ENCODE data around the gene ERBIN. TPM values are rescaled to one million over a fixed set of nuclear protein-coding genes. Genes with fewer than 3 reads are reported as not detected.

The ERBIN gene
- total RNA-seq, 1 donor from 2014 or later = 38.0 TPM

DNA sequence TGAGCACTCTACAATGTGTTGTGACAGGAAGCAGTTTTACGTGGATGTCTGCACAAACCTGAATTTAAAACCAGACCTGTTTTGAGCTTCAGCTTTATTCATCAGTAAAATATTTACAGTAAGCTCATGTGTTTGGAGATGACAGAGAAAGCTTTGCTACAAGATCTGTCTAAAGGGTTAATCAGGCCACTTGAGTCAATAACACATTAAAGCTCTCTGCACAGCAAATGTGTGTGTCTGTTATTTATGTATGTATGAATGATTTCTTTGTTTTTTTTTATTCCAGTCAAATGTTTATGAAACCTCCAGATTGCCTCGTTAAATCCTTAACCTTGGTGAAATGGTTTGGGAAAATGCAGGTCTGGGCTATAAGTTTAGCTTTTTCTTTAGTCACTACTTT is 140.5 kb downstream of the ERBIN start:
- no peak for DNase-seq
- Histone ChIP-seq H3K27ac (replicated peaks) (no peak overlapping the region), H3K27me3 (ENCODE audit: low read depth) (no peaks in the 10 kb centered on the region), H3K9me3 (replicated peaks) (no peaks in the 10 kb centered on the region), H3K4me3 (no peak overlapping the region), H3K4me1 (no peaks in the 10 kb centered on the region), H3K36me3 (peaks cover 16% of the 10 kb centered on the region)
- intact Hi-C loops (cut with micrococcal nuclease) = no loop called here
- TF ChIP-seq, protein P1, sequence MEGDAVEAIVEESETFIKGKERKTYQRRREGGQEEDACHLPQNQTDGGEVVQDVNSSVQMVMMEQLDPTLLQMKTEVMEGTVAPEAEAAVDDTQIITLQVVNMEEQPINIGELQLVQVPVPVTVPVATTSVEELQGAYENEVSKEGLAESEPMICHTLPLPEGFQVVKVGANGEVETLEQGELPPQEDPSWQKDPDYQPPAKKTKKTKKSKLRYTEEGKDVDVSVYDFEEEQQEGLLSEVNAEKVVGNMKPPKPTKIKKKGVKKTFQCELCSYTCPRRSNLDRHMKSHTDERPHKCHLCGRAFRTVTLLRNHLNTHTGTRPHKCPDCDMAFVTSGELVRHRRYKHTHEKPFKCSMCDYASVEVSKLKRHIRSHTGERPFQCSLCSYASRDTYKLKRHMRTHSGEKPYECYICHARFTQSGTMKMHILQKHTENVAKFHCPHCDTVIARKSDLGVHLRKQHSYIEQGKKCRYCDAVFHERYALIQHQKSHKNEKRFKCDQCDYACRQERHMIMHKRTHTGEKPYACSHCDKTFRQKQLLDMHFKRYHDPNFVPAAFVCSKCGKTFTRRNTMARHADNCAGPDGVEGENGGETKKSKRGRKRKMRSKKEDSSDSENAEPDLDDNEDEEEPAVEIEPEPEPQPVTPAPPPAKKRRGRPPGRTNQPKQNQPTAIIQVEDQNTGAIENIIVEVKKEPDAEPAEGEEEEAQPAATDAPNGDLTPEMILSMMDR (IDR thresholded peaks at IDR 0.05; ENCODE audit: borderline replicate concordance) = no peak

DNA sequence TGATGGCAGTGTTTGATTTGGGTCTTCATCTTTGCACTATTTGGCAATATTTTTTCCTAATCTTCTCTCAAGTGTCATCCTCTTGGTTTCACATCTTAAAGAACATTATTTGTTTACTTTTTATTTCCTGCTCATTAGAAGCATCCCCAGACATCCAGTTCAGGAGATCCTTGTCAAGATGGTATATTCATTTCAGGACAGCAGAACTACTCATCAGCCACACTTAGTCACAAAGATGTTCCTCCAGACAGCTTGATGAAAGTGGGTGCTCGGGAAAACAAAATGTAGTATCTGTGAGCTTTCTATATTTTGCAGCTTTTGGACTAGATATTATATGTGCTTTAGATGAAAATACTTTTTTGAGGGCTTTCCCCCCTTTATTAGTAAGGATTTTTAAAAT is 145.7 kb downstream of the ERBIN start:
- peaks cover 23% of the 10 kb centered on the region for H3K36me3 ChIP-seq
- DNase-seq = no peak
- H3K4me1 ChIP-seq = no peaks in the 10 kb centered on the region
- intact Hi-C loops (cut with micrococcal nuclease) = no loop called here
- H3K27me3 ChIP-seq (ENCODE audit: low read depth) = no peaks in the 10 kb centered on the region
- H3K9me3 ChIP-seq (replicated peaks) = no peaks in the 10 kb centered on the region
- TF ChIP-seq, protein P1 (IDR thresholded peaks at IDR 0.05; ENCODE audit: borderline replicate concordance) = no peak
- H3K27ac ChIP-seq (replicated peaks) = no peak overlapping the region
- no peak overlapping the region for H3K4me3 ChIP-seq

DNA sequence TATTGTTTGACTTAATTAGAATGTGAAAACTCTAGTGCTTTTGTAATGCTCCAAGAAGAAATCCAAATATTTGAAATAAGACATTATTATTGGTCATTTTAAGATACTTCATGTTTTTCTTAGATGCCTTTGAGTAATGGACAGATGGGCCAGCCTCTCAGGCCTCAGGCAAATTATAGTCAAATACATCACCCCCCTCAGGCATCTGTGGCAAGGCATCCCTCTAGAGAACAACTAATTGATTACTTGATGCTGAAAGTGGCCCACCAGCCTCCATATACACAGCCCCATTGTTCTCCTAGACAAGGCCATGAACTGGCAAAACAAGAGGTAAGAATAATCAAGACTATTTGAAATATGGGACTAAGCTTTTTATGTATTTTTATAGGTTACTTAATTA is 148.5 kb downstream of the ERBIN start:
- H3K4me1 ChIP-seq = no peaks in the 10 kb centered on the region
- peaks cover 43% of the 10 kb centered on the region for H3K36me3 ChIP-seq
- no peaks in the 10 kb centered on the region for H3K27me3 ChIP-seq (ENCODE audit: low read depth)
- no peak overlapping the region for H3K4me3 ChIP-seq
- H3K27ac ChIP-seq (replicated peaks) = no peak overlapping the region
- DNase-seq = no peak
- TF ChIP-seq, protein P1 (IDR thresholded peaks at IDR 0.05; ENCODE audit: borderline replicate concordance) = no peak
- H3K9me3 ChIP-seq (replicated peaks) = no peaks in the 10 kb centered on the region
- intact Hi-C loops (cut with micrococcal nuclease) = no loop called here

DNA sequence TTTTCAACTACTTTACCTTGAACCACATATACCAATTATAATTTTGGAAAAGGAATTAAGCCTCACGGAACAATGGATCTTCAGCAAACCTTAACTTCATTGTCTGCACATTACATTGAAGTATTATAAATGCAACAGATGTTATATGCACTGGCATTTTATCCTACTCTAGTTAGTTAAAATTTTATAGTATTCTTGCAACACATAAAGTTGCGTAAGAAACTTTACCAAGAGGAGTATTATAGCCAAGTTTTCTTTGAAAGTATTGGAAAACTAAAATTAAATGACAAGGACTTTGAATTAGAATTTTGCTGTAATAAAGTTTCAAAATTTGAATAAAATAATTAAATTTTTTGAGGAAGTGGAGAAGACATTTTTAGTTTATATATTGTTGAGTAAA is 154.3 kb downstream of the ERBIN start:
- DNase-seq = no peak
- Histone ChIP-seq H3K27me3 (ENCODE audit: low read depth) (no peaks in the 10 kb centered on the region), H3K4me3 (no peak overlapping the region), H3K36me3 (peaks cover 44% of the 10 kb centered on the region), H3K4me1 (no peaks in the 10 kb centered on the region), H3K9me3 (replicated peaks) (no peaks in the 10 kb centered on the region), H3K27ac (replicated peaks) (no peak overlapping the region)
- intact Hi-C loops (cut with micrococcal nuclease) = no loop called here
- TF ChIP-seq, protein P1 (IDR thresholded peaks at IDR 0.05; ENCODE audit: borderline replicate concordance) = no peak

DNA sequence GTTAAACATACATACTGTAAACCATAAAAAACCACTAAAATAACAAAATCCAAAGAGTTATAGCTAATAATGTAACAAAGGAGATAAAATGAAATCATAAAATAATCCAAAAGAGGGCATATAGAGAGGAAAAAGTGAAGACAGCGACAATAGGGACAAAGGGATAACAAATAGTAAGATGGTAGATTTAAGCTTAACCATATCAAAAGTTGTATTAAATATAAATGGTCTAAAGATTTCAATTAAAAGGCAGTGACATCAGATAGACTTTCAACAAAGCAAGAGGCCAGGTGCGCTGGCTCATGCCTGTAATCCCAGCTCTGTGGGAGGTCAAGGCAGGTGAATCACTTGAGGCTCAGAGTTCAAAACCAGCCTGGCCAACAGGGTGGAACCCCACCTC is 163.0 kb downstream of the ERBIN start:
- Histone ChIP-seq H3K4me3 (no peak overlapping the region), H3K4me1 (no peaks in the 10 kb centered on the region), H3K36me3 (peaks cover 18% of the 10 kb centered on the region), H3K27ac (replicated peaks) (no peak overlapping the region), H3K27me3 (ENCODE audit: low read depth) (no peaks in the 10 kb centered on the region), H3K9me3 (replicated peaks) (peaks cover 24% of the 10 kb centered on the region)
- intact Hi-C loops (cut with micrococcal nuclease) = no loop called here
- TF ChIP-seq, protein P1 (IDR thresholded peaks at IDR 0.05; ENCODE audit: borderline replicate concordance) = no peak
- no peak for DNase-seq

DNA sequence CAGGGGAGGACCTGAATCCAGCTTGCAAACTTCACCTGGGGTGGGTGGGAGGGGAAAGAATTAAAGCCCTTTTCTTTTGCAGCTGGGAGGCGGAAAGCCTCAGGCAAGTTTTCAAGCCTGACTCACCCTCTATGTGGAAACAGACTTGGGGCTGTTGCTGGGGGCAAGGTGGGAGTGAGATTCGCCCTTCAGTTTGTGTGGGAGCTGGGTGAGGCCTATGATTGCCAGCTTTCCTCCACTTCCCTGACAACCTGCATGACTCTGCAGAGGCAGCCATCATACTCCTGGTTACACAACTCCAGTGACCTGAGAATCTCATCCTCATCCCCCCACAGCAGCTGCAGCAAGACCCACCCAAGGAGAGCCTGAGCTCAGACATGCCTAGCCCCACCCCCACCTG is 174.5 kb downstream of the ERBIN start:
- no peaks in the 10 kb centered on the region for H3K36me3 ChIP-seq
- no peaks in the 10 kb centered on the region for H3K27me3 ChIP-seq (ENCODE audit: low read depth)
- H3K4me1 ChIP-seq = no peaks in the 10 kb centered on the region
- peaks cover 75% of the 10 kb centered on the region for H3K9me3 ChIP-seq (replicated peaks)
- DNase-seq = no peak
- no peak overlapping the region for H3K4me3 ChIP-seq
- TF ChIP-seq, protein P1 (IDR thresholded peaks at IDR 0.05; ENCODE audit: borderline replicate concordance) = no peak
- intact Hi-C loops (cut with micrococcal nuclease) = no loop called here
- no peak overlapping the region for H3K27ac ChIP-seq (replicated peaks)

All from left ventricle myocardium inferior (tissue), 1 donor.